GM12891 (cell line): ENCODE data around the gene TBC1D22A.

Experiments used
- DNase-seq: peaks from one replicate; pipeline ENCODE4 v3.0.0; 2011; ENCODE audit warnings: low spot score; ENCODE audit not compliant: insufficient read length
- FAIRE-seq: peaks from 2 replicates; lab custom pipeline; 2011; peaks lifted over from hg19 to GRCh38; lab: Jason Lieb, UNC
- PAX5 ChIP-seq: IDR thresholded peaks from 2 replicates; pipeline ENCODE4 v1.6.1; 2011; ENCODE audit warnings: low read length, moderate library complexity, mild to moderate bottlenecking; ENCODE audit not compliant: insufficient read depth, severe bottlenecking
- POLR2A ChIP-seq: IDR thresholded peaks from 2 replicates; pipeline ENCODE4 v1.6.1; 2011; ENCODE audit warnings: low read depth, low read length, control low read depth
- POLR2AphosphoS5 ChIP-seq: IDR thresholded peaks from 2 replicates; pipeline ENCODE4 v1.6.1; 2011; ENCODE audit warnings: low read depth, low read length, control low read depth
- POU2F2 ChIP-seq: IDR thresholded peaks from 2 replicates; pipeline ENCODE4 v1.6.1; 2011; ENCODE audit warnings: low read depth, mild to moderate bottlenecking, control low read depth, low read length, moderate library complexity
- SPI1 ChIP-seq: IDR thresholded peaks from 2 replicates; pipeline ENCODE4 v1.6.1; 2011; ENCODE audit warnings: low read depth, low read length, control low read depth
- TAF1 ChIP-seq: IDR thresholded peaks from 2 replicates; pipeline ENCODE4 v1.6.1; 2011; ENCODE audit warnings: low read depth, low read length, control low read depth

Gene TBC1D22A

GRCh38 chr22:47203554-47203991 is 441.1 kb downstream of the TBC1D22A start:
- no peak for DNase-seq
- TF ChIP-seq POLR2A (no peak), TAF1 (no peak), POU2F2 (no peak), POLR2AphosphoS5 (no peak), PAX5 (no peak), SPI1 (no peak)
- no peak for FAIRE-seq

- FAIRE-seq (no peak), DNase-seq (no peak)
- no peak for TF ChIP-seq POLR2A
- TF ChIP-seq POU2F2 = no peak
- TF ChIP-seq POLR2AphosphoS5 = no peak
- TF ChIP-seq SPI1 = no peak
Measured at GRCh38 chr22:47204002-47204979, 441.8 kb downstream of the TBC1D22A start.

- DNase-seq (no peak), FAIRE-seq (no peak)
- no peak for TF ChIP-seq PAX5
- no peak for TF ChIP-seq TAF1
- no peak for TF ChIP-seq SPI1
- no peak for TF ChIP-seq POU2F2
- no peak for TF ChIP-seq POLR2A
- TF ChIP-seq POLR2AphosphoS5 = no peak
Measured at GRCh38 chr22:47205081-47205491, 442.6 kb downstream of the TBC1D22A start.

GRCh38 chr22:47205554-47205953 is 443.1 kb downstream of the TBC1D22A start:
- DNase-seq (no peak), FAIRE-seq (no peak)
- no peak for TF ChIP-seq SPI1

- no peak for FAIRE-seq
- no peak for DNase-seq
- TF ChIP-seq SPI1 = no peak
- TF ChIP-seq TAF1 = no peak
- TF ChIP-seq PAX5 = no peak
- TF ChIP-seq POU2F2 = no peak
- no peak for TF ChIP-seq POLR2A
- TF ChIP-seq POLR2AphosphoS5 = no peak
Measured at GRCh38 chr22:47206164-47206563, 443.7 kb downstream of the TBC1D22A start.

GRCh38 chr22:47206666-47207218 is 444.3 kb downstream of the TBC1D22A start:
- FAIRE-seq (no peak), DNase-seq (no peak)
- TF ChIP-seq SPI1 (no peak), POLR2A (no peak), POU2F2 (no peak)

GRCh38 chr22:47207387-47207786 is 444.9 kb downstream of the TBC1D22A start:
- TF ChIP-seq TAF1 = no peak
- no peak for TF ChIP-seq POLR2A
- no peak for TF ChIP-seq POLR2AphosphoS5
- no peak for TF ChIP-seq PAX5
- no peak for TF ChIP-seq SPI1
- no peak for TF ChIP-seq POU2F2
- DNase-seq (no peak), FAIRE-seq (no peak)

GRCh38 chr22:47207846-47208554 is 445.6 kb downstream of the TBC1D22A start:
- FAIRE-seq = no peak
- TF ChIP-seq POLR2A = no peak
- TF ChIP-seq POLR2AphosphoS5 = no peak
- no peak for TF ChIP-seq POU2F2

GRCh38 chr22:47208630-47209029 is 446.2 kb downstream of the TBC1D22A start:
- no peak for DNase-seq
- TF ChIP-seq POLR2AphosphoS5 (no peak), PAX5 (no peak), POU2F2 (no peak), POLR2A (no peak), TAF1 (no peak), SPI1 (no peak)

More at GRCh38 chr22:47207846-47208554, 445.6 kb downstream of the TBC1D22A start:
- no peak for DNase-seq

More at GRCh38 chr22:47208630-47209029, 446.2 kb downstream of the TBC1D22A start:
- FAIRE-seq = no peak
